Endothelial cell of hepatic sinusoid (primary cell): Measurements from ENCODE around the gene SCGN.

Experiments used
- in situ Hi-C: cut with HindIII; loops from 2 replicates; pipeline ENCODE4 v1.10.0; 2017; ENCODE audit warnings: low sequenced_read_pairs

The SCGN gene

GRCh38 chr6:25639653-25640052 is 12.4 kb upstream of the SCGN start:
- in situ Hi-C loops: no loop called here

- in situ Hi-C loops: no loop called here
Observed at GRCh38 chr6:25640446-25640845, 11.6 kb upstream of the SCGN start.

- in situ Hi-C loops: no loop called here
Observed at GRCh38 chr6:25640891-25641290, 11.1 kb upstream of the SCGN start.

- in situ Hi-C loops: no loop called here
Observed at GRCh38 chr6:25641377-25641776, 10.6 kb upstream of the SCGN start.

- in situ Hi-C loops: no loop called here
Observed at GRCh38 chr6:25641940-25642666, 9.9 kb upstream of the SCGN start.

GRCh38 chr6:25642667-25643328 is 9.2 kb upstream of the SCGN start:
- in situ Hi-C loops: no loop called here

- in situ Hi-C loops: no loop called here
Observed at GRCh38 chr6:25645916-25646315, 6.1 kb upstream of the SCGN start.

GRCh38 chr6:25649611-25650010 is 2.4 kb upstream of the SCGN start:
- in situ Hi-C loops: no loop called here

GRCh38 chr6:25655723-25656122 is 3.7 kb downstream of the SCGN start:
- in situ Hi-C loops: no loop called here

GRCh38 chr6:25659633-25660368 is 7.8 kb downstream of the SCGN start:
- in situ Hi-C loops: no loop called here

GRCh38 chr6:25660512-25660911 is 8.5 kb downstream of the SCGN start:
- in situ Hi-C loops: no loop called here

GRCh38 chr6:25661129-25661779 is 9.2 kb downstream of the SCGN start:
- in situ Hi-C loops: no loop called here

- in situ Hi-C loops: no loop called here
Observed at GRCh38 chr6:25665455-25665854, 13.4 kb downstream of the SCGN start.

- in situ Hi-C loops: no loop called here
Observed at GRCh38 chr6:25669413-25669812, 17.4 kb downstream of the SCGN start.

GRCh38 chr6:25670208-25670607 is 18.2 kb downstream of the SCGN start:
- in situ Hi-C loops: no loop called here

- in situ Hi-C loops: no loop called here
Observed at GRCh38 chr6:25670793-25671513, 18.9 kb downstream of the SCGN start.

- in situ Hi-C loops: no loop called here
Observed at GRCh38 chr6:25671652-25672051, 19.6 kb downstream of the SCGN start.

GRCh38 chr6:25675167-25675566 is 23.2 kb downstream of the SCGN start:
- in situ Hi-C loops: no loop called here

GRCh38 chr6:25676775-25677174 is 24.8 kb downstream of the SCGN start:
- in situ Hi-C loops: no loop called here

- in situ Hi-C loops: no loop called here
Observed at GRCh38 chr6:25681848-25682247, 29.8 kb downstream of the SCGN start.

- in situ Hi-C loops: no loop called here
Observed at GRCh38 chr6:25682324-25682723, 30.3 kb downstream of the SCGN start.
